SW480 (cell line): Measurements from ENCODE around the gene CIBAR2.
"Not testable (repeated sequence)": the region's sequence is repeated elsewhere in the genome, so short reads cannot be mapped to it uniquely, and the experiment has no call there.

Experiments used
- DNase-seq: peaks from one replicate; pipeline ENCODE4 v3.0.0-alpha.2; 2016; ENCODE audit warnings: low spot score

CIBAR2 gene

DNA sequence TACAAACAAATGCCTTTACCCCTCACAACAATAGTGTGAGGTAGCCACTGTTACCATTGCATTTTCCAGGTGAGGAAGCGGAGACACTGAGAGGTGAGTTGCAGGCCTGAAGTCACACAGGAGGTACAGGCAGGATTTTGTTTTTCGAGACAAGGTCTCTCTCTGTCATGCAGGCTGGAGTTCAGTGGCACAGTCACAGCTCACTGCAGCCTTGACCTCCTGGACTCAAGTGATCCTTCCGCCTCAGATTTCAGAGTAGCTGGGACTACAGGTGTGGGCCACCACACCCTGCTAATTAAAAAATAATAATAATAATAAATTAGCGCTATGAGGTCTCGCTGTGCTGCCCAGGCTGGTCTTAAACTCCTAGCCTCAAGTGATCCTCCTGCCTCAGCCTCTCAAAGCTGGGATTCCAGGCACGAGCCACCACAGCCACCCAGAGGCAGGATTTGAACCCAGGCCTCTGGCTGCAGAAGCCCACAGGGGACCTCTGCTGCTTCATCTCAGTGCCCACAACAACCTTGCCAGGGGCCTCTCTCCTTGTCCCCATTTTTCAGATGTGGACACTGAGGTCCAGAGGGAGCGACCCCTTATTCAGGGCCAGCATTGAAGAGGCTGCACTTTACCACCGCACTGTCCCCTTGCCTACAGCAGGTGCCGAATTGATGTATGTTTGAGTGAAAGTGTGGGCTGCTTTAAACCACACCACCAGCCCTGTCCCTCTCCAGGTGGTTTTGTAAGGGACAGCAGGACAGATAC is 16.0 kb upstream of the CIBAR2 start:
- no peak for DNase-seq

- DNase-seq, result no peak
These were observed 15.1 kb upstream of the CIBAR2 start for GRCh38 chr16:85127379-85127723.

DNA sequence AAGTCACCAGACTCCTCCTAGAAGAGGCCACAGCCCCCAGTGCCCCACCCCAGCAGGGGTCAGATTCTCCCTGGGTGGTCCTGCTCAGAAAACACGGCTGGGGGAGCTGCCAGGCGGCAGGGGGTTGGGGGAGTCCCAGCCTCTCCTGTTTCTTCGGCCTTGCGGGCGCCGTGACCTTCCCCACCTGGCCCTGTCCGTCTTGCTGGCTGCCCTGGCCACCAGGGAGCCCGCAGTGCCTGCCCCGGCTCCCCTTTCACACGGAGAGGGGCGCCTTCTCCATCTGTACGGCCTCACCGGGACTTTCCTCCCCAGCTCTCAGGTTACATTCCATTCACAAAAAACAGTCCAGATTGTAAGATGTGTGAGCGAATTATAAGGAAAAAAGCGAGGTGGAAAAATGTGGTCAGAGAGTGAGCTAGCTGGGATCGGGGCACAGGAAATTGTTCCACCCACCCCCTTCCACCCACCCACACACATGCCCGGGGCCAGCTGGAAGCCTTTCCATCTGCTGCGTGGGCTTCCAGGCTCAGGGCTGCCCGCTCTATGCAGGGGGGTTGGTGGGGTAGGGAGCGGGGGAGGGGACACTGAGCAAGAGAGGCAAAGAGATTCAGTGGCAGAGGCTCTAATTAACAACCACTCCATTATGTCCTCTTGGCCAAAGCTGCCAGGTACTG is 14.6 kb upstream of the CIBAR2 start:
- DNase-seq, result peak; percentile 40

GRCh38 chr16:85126394-85126704 is 14.1 kb upstream of the CIBAR2 start:
- DNase-seq, result no peak

- no peak for DNase-seq
These were observed 13.5 kb upstream of the CIBAR2 start for GRCh38 chr16:85125570-85126393.

GRCh38 chr16:85124636-85125346 is 12.5 kb upstream of the CIBAR2 start:
- DNase-seq, result no peak

GRCh38 chr16:85123891-85124635 is 11.8 kb upstream of the CIBAR2 start:
- no peak for DNase-seq

DNA sequence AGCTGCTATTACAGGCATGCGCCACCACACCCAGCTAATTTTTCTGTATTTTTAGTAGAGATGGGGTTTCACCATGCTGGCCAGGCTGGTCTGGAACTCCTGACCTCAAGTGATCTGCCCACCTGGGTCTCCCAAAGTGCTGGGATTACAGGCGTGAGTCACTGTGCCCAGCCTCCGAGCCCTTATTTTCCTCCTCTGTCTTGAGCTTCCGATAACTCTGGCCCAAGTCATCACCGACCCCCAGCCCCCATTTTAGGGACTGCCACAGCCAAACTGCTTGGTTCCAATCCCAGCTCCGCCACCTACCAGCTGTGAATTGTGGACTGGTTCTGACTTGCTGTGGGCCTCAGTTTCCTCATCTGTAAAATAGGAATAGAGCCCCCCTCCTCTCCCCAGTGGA is 11.2 kb upstream of the CIBAR2 start:
- DNase-seq, result not testable (repeated sequence)

DNA sequence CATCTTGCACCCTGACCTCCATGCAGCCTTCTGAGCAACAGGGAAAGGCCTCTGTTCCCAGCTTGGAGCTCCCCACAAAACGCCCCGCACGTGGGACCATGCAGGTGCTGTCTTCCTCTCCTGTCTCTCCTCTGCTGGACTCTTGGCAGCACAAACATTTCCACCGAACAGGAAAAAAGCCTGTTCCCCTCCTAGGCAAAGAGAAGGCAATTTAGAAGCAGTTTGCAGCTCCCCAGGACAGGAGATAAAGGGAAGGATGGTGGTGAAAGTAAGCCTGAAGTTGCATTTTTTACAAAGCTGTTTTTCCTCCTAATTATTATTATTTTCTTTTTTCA is 7.7 kb upstream of the CIBAR2 start:
- DNase-seq, result no peak

DNA sequence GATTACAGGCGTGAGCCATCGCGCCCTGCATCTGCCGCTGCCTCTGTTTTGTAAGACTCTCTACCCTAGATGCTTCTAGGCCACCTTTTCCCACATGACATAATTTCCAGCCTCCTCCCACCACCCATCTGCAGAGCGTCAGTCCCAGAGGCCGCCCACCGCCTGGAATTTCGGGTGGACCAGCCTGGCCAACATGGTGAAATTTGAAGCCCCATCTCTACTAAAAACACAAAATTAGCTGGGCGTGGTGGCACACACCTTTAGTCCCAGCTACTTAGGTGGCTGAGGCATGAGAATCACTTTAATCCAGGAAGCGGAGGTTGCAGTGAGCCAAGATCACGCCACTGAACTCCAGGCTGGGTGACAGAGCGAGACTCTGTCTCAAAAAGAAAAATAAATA is 5.1 kb upstream of the CIBAR2 start:
- no peak for DNase-seq

GRCh38 chr16:85114909-85115567 is 2.8 kb upstream of the CIBAR2 start:
- DNase-seq, result peak; percentile 70

GRCh38 chr16:85113913-85114312 is 1.6 kb upstream of the CIBAR2 start:
- DNase-seq, result no peak

DNA sequence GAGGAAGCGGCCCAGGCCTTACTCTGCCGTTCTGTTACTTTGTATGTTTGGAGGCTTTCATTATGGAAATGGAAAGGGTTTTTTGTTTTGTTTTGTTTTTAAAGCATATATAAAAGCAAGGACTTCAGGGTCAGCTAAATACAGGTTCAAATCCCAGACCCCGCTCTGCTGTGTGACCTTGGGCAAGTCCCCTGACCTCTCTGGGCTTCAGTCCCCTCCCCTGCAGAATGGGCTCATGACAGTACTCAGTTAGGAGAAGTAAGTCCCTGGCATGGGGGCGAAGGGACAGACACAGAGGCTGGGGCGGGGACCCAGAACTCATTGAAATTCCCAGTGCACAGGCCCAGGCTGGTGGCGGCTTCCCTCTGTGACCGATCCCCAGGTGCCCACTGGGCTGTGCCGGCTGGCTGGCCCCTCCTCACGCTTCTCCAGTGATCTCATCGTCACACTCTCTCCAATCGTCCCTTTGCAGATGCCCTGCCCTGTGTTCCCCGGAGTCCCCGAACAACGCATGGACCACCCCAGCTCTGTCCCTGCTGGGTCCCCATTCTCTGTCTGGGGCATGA is 979 bp upstream of the CIBAR2 start:
- DNase-seq, result no peak

- DNase-seq, result no peak
These were observed 1.1 kb downstream of the CIBAR2 start for GRCh38 chr16:85111184-85111583.

DNA sequence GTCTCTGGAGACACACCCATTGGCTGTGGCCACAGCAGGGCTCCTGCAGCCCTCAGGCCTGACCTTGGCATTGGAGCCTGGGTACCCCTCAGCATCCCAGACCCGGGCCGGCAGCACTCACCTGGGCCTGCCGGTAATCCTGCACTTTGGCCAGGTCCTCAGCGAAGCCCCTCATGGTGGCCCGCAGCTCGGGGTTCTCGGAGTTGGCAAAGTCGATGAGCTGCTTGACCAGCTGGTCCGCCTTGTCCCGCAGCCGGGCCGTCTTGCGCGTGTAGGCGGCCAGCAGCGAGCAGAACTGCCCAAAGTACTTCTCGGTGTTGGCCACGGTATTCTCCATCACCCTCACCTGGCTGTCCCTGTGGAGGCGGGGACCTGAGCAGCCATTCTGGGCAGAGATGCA is 2.2 kb downstream of the CIBAR2 start:
- DNase-seq, result no peak

- no peak for DNase-seq
These were observed 4.7 kb downstream of the CIBAR2 start for GRCh38 chr16:85107532-85107931.

DNA sequence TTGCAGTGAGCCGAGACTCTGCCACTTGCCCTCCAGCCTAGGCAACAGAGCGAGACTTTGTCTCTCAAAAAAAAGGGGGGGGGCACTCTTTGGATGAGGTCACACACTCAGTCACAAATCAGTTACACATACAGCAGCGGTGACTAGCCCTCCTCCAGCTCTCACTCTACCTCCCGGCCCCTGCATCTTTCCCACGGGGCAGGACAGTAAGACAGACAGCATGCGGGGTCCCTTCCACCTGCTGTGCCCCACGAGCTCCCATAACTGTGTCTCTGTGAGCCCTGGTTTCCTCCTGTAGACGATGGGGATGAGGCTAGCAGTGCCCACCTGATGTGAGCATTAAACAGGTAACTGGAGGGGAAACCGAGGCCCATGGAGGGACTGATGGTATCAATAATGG is 5.2 kb downstream of the CIBAR2 start:
- no peak for DNase-seq

GRCh38 chr16:85105475-85105874 is 6.8 kb downstream of the CIBAR2 start:
- DNase-seq, result no peak

- no peak for DNase-seq
These were observed 7.4 kb downstream of the CIBAR2 start for GRCh38 chr16:85104821-85105391.

GRCh38 chr16:85104147-85104546 is 8.1 kb downstream of the CIBAR2 start:
- DNase-seq, result no peak
